GM18502 (cell line): ENCODE measurements around the gene NKAPD1.

ENCODE experiments used
- ATAC-seq: cut with Tn5 transposase; IDR thresholded peaks from one replicate; pipeline ENCODE4 v1.9.1; 2021; ENCODE audit warnings: mild to moderate bottlenecking; ENCODE audit not compliant: unreplicated experiment, poor library complexity

NKAPD1 gene

DNA sequence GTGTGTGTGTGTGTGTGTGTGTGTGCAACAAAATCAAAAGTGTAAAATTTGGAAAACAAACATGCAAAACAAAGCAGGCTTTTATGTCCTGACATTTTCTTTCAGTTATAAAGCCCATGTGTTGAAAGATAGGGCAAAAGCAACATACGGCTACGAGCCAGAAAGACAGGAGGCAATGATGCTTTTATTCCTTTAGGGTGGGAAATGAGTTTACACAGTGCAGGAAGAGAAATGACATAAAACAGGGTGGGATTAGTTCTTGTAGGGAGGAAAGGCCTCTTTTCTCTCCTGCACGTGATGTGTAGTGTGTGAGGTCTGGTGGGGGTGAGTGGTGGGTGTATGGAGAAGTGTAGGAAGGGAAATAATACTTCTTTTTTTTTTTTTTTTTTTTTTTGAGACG lies 60.4 kb downstream of the NKAPD1 start:
- no peak for ATAC-seq
